Umbilical cord (tissue), 2 donors: ENCODE data around the gene CRABP1. TPM values are rescaled to one million over a fixed set of nuclear protein-coding genes. Genes with fewer than 3 reads are reported as not detected.

Experiments used
- DNase-seq: peaks from one replicate; pipeline ENCODE4 v3.0.0-alpha.2; 2015; ENCODE audit warnings: low spot score
- total RNA-seq: library from RNA; depleted of rRNA; stranded (reverse); fragments of >200 nt; gene quantifications from one replicate; pipeline ENCODE4 v1.2.3, GENCODE V29; 2014; ENCODE audit warnings: low replicate concordance; ENCODE audit not compliant: insufficient read depth

The CRABP1 gene
- total RNA-seq, 1 donor from 2014 or later: 7.7 TPM

DNA sequence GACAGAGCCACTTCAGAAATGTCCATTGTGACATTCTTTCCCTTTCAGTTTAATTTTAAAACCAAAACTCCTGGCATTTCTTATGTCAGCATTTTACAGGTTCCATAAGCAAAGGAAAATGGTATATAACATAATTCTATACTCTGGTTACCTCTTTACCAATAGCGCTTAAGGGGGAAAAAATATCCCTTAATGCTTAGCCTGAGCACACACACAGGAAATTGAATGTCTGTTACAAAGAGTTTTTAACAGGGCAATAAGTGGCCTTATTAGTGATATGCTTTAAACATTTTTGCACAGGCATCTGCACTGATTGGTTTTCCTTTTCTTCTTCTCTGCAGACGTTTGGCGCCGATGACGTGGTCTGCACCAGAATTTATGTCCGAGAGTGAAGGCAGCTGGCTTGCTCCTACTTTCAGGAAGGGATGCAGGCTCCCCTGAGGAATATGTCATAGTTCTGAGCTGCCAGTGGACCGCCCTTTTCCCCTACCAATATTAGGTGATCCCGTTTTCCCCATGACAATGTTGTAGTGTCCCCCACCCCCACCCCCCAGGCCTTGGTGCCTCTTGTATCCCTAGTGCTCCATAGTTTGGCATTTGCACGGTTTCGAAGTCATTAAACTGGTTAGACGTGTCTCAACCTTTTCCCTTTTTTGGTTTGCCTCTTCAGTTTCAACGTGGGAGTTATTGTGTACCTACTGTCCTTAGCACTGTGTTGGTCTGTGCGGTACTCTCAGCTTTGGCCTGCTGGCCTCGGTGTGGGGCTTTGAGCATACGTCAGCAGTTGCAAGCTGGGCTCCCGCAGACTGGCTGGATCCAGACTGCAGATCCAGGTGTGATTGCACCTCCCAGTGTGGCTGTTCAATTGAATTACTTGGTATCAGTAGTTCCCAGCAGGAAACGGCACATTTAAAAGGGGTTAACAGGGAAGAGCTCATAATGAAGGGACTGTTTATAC, 7.7 kb downstream of the CRABP1 start:
- DNase-seq: peak; percentile 47

DNA sequence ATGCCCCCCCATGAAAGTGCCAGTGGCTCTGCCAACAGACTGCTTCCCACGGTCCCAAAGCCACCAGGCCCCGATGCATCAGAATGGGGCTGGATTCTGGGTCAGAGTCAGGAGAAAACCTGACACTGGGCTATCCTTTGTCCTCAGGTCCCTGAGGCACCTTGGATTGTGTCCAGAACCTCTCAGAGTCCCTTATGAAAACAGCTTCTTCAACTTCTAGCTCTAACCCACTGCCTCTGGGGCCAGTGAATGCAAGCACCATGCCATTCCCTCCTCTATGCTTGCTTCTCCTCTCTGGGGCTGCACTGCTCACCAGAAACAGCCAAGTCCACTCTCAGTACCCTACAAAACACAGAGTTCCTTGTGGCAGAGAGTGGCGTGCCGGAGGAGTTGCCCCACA, 9.9 kb downstream of the CRABP1 start:
- no peak for DNase-seq

DNA sequence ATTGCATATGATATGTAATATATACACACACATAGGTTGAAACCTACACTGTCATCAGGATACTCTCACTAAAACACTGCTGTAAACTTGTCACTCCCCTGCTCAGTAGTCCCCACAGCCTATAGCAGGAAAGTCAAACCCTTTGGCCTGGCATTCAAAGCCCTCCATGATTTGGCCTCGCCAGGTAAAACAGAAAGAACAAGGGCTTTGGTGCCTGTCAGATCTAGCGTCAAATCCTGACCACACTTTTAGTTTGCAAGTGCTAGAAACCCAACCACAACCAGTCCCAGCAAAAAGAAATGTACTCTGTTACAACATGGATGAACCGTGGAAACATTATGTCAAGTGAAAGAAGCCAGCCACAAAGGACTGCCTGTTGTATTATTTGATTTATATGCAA, 11.4 kb downstream of the CRABP1 start:
- DNase-seq: no peak

GRCh38 chr15:78353093-78353492, 12.9 kb downstream of the CRABP1 start:
- DNase-seq: no peak

GRCh38 chr15:78355177-78355576, 15.0 kb downstream of the CRABP1 start:
- DNase-seq: no peak

DNA sequence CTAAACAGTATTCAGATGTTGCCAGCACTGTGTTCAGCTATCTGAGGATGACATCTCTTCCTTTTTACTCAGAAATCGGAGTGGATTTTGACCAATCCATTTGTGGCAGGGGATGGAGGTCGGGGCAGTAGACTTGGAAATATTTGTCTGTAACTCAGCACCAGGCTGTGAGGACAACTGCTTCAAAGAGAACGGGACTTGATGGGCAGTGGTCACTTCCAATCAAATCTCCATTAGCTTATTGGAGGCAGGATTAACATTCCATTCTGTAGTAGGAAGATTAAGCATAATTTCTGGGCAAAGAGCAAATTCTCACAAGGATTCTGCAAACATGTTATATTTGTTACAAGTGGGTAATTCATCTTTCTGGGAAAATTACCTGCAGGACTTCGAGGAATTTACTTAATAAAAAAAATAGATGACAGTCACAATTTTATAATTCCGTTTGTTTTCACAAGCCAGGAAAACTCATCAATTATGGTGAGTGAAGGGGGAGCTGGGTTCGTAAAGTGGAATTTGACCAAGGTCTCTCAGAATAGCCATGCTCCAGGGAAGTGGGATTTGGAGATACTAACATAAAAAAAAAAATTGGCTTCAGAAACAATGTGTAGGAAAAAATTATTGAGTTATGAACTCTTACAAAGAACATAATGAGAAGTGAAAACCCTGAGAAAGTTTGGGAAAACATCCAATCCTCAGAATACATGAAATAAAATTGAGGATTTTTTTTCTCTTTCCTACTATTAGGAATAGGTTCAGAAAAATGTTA, 18.1 kb downstream of the CRABP1 start:
- peak; percentile 67 for DNase-seq

DNA sequence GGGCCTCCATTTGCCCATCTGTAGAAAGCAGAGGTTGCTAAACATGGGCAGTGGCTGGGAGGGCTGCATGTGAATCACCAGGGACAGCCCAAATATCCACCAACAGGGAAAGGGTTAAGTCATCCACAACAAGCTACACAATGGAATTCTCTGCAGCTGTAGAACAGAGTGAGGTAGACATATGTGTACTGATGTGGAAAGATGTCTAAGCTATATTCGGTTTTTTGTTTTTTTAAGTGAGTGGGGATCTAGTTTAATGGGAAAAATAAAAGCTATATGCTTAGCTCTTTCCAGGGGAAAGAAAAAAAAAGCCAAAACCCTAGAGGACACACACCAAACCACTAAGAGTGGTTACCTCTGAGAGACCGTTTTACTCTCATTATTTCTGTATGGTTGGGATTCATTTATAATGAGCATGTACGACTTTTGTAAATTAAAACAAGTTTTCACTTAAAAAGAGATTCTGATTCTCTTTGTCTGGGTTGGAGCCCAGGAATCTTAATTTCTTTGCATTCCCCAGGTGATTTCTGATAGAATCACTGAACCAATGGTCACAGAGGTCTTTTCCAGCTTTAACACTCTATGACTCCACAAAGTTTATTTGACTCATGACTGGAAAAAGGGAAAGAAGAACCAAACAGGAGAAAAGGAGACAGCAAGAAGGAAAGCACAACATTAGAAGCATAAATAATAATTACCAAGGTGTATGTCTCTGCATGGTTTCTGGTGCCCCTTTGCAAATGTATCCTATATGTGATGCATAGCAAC, 19.1 kb downstream of the CRABP1 start:
- DNase-seq: no peak

DNA sequence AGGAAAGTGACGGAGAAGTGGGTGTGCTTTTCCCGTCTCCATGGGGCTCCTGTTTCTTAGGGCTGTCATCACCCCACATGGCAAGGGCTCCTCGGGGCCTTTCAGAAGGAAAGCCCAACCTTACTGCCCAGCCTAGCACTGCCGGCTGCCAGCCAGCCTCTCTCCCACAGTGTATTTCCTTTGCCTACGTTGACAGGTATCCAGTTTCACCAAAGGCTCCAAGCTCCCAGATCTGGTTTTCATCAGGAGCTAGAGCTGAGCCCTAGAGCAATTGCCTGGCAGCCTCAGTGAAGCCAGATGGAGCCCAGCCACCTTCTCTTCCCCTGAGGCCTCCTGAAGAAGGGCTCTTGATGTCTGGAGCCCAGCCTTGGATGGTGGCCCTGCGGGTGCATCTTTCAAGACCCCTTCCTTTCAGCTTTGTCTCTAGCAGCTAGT, 20.2 kb downstream of the CRABP1 start:
- DNase-seq: peak; percentile 94

GRCh38 chr15:78360958-78361718, 21.0 kb downstream of the CRABP1 start:
- DNase-seq: no peak

DNA sequence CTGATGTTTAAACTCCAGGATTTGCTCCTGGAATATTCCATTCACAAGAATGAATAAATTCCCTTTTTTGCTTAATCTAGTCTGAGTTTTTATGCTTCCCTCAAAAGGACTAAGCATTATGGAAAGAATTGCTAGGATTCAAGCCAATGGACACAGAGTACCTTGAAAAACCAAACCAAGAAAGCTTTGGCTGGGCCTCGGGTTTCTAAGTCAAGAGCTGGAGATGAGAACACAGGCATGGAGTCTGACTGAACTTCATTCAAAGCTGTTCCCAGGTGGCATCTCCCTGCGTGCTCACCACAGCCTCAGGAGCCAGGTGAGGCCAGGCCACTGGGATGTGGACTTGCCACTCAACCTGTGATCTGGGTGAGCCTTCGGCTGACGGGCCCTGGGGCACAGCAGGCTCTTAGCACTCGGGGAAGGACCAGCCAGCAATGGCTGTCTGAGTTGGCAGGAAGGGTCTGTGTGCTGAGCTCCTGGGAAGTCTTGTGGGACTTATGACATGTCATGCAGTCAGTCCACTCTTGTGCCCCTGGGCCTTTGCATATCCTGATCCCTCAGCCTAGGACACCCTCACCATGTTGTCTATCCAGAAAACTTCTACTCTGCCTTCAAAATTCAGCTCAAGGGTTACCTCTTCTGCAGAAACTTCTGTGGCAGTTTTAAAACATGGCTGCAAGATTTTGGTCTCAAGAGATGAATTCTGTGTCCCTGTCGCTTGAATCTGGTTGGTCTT, 21.8 kb downstream of the CRABP1 start:
- no peak for DNase-seq

- DNase-seq: no peak
Observed at GRCh38 chr15:78362716-78363380, 22.7 kb downstream of the CRABP1 start.

DNA sequence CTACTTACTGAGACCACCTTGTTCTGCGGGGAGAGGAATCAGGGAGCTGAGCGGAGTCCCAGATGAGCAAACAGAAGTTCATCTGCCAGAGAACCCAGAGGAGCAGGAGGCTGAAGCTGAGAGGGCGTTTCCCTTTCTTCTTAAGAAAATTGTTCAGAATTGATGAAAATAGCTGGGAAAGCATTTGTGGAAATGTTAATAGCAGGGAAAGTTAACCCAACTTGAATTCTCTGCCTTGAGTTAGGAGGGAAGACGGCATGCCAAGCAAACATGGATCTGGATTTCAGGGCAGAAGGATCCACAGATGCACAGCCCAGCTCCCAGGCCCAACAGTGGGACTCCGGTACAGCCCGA, 23.2 kb downstream of the CRABP1 start:
- DNase-seq: no peak

GRCh38 chr15:78364233-78364632, 24.1 kb downstream of the CRABP1 start:
- DNase-seq: peak; percentile 87

GRCh38 chr15:78365917-78366316, 25.8 kb downstream of the CRABP1 start:
- peak; percentile 76 for DNase-seq

DNA sequence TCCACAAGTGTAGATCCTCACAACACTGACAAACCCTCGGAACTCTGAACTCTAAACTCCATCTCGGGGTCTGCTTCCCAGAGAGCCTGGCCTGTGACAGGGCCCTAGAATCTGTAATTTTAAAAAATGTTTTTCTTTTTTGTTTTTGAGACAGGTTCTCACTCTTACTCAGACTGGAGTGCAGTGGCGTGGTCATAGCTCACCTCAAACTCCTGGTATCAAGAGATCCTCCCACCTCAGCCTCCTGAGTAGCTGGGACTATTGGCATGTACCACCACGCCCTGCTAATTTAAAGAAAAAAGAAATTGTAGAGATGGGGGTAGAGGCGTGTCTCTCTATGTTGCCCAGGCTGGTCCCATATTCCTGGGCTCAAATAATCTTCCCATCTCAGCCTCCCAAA, 26.2 kb downstream of the CRABP1 start:
- DNase-seq: no peak

GRCh38 chr15:78368651-78369050, 28.5 kb downstream of the CRABP1 start:
- peak; percentile 68 for DNase-seq

GRCh38 chr15:78369161-78369560, 29.0 kb downstream of the CRABP1 start:
- no peak for DNase-seq

DNA sequence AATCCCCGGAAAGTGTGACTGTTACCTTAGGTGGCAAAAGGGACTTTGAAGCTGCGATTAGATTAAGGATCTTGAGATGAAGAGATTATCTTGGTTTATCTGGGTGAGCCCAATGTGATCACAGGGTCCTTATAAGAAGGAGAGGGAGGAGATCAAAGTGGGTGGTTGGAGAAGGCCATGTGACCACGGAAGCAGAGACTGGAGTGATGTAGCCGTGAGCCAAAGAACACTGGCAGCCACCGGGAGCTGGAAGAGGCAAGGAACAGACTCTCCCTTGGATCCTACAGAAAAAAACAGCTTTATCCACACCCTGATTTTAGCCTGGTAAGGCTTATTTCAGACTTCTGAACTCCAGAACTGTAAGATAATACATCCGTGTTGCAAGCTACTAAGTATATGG, 29.9 kb downstream of the CRABP1 start:
- no peak for DNase-seq

DNA sequence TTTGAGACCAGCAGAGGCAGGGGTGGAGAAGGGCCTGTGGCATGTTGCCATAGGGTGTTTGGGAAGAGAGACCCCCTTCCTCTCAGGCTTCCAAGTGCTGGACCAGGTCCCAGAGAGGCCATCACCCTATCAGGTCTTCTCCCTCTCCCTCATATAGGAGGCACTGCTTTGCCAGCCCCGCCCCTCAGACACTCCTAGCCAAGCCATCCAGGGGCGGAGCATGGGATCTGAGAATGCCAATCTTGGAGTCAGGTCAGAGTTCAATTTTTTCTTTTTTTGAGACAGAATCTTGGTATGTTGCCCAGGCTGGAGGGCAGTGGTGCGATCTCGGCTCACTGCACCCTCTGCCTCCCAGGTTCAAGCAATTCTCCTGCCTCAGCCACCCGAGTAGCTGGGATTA, 32.7 kb downstream of the CRABP1 start:
- no peak for DNase-seq
